ENCODE results near the gene CR1L. TPM values are rescaled to one million over a fixed set of nuclear protein-coding genes. Genes with fewer than 3 reads are reported as not detected.
"Not testable (repeated sequence)": the region's sequence is repeated elsewhere in the genome, so short reads cannot be mapped to it uniquely, and the experiment has no call there.

CR1L gene
- total RNA-seq, 1 donor from 2014 or later, result not detected

DNA sequence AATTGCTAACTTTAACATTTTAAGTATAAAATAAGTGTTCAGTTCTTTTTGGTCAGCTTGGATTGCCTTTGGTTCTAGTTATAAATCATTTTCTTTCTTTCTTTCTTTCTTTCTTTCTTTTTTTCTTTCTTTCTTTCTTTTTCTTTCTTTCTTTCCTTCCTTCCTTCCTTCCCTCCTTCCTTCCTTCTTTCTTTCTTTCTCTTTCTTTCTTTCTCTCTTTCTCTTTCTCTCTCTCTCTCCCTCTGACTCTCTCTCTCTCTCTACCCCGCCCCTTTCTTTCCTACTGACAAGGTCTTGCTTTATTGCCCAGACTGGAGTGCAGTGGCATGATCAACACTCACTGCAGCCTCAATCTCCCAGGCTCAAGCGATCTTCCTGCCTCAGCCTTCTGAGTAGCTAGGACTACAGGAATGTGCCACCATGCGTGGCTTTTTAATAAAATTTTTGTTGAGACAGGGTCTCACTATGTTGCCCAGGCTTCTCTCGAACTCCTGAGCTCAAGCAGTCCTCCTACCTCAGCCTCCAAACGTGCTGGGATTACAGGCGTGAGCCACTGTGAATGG, 38.0 kb downstream of the CR1L start:
- DNase-seq (ENCODE audit: low read depth), result not testable (repeated sequence)

DNA sequence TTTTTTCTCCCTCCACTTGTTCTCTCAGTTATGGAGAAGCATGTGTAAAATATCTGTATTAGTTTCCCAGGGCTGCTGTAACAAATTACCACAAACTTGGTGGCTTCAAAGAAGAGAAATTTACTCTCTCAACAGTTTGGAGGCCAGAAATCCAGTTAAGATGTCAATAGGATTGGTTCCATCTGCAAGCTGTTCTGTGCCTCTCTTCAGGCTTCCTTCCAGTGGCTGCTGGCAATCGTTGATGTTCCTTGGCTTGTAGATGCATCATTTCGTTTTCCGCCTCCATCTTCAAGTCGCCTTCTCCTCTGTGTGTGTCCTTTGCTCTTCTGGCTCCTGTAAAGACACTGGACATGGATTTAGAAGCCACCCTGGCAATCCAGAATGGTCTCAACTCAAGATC, 45.6 kb downstream of the CR1L start:
- DNase-seq (ENCODE audit: low read depth), result not testable (repeated sequence)

DNA sequence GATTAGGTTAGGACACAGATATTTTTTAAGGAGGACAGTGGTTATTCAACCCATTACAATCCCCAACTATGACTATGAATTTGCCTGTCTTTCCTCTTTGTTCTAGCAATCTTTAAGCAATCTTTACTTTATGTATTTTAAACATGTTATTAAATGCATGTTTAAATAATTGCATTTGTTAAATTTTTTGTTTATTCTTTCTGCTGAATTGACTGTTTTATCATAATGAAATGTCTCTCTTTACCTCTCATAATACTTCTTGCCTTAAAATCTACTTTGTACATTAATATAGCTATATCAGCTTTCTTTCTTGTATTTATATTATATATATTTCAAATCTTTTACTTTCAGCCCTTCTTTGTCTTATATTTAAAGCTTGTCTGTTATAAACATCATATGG, 46.1 kb downstream of the CR1L start:
- DNase-seq (ENCODE audit: low read depth), result no peak

DNA sequence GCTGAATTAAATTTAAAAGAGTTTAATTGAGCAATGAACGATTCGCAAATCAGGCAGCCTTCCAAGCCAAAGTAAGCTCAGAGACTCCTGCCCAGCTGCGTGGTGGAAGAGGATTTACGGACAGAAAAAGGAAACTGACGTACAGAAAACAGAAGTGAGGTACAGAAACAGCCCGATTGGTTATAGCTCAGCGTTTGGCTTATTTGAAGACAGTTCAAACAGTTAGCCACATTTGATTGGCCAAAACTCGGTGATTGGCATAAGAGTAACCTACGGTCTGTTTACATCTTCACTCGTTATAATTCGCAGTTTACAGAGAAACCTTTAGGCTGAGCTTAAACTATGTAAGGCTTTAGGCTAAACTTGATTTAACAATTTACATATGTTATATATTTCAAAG, 46.9 kb downstream of the CR1L start:
- DNase-seq (ENCODE audit: low read depth), result no peak

DNA sequence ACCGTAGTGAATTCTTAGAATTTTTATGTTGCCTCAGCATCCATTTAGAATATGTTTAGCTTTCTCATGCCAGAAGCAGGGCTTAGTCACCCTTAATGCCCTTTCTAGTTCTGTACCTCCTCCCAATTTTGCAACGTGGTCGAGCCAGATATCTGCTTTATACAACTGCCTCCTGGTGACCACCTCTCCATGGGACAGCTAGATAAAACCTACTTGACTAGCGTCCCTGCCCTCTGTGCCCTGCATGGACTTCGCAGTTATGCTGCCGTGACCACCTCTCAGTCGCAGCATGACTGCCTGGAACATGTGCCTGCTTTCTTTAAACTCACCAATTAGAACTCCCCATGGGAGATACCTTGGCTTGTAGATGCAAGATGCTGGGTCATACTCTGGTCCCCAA, 47.4 kb downstream of the CR1L start:
- DNase-seq (ENCODE audit: low read depth), result not testable (repeated sequence)

DNA sequence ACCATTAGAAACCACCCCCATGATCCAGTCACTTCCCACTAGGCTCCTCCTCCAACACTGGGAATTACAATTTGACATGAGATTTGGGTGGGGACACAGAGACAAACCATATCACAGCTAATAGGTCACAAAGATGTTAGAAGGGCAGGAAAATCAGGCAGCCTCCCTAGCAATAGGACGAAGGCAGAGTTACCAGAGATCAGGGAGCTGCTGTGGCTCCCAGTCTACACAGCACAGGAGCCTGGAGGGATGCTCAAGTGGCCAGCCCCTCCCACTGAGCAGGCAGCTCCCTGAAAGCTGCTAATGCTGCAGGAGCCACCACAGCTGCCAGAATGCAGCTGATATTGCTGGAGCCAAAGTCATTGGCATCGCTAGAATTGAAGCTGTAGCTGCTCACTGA, 51.0 kb downstream of the CR1L start:
- no peak for DNase-seq (ENCODE audit: low read depth)

DNA sequence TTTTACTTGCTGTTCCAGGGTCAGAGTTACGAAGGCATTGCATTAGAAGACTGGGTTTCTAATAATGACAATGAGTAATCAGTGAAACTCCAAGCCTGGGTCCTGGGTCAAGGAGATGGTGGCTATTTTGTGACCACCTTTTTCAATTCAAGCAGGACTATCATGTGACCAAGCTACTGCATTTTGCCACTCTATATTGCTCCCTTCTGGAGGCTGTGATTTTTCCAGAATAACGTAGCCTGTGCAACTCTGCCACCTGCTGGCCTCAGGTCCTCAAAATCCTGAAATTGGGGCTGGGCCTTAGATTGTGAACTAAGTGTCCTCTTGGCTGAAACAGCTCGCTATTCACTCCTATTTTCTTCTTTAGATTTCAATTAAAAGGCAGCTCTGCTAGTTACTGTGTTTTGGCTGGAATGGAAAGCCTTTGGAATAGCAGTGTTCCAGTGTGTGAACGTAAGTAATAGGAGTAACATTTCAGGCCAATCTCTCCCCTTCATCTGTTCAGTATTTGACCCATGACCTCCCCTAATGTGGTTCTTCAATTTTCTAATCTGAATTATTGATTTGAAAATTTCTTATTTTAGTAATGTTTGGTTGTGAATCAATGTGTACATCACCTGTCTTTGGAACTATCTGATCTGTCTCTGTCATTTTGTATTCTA, 54.0 kb downstream of the CR1L start:
- peak; percentile 56 for DNase-seq (ENCODE audit: low read depth)

DNA sequence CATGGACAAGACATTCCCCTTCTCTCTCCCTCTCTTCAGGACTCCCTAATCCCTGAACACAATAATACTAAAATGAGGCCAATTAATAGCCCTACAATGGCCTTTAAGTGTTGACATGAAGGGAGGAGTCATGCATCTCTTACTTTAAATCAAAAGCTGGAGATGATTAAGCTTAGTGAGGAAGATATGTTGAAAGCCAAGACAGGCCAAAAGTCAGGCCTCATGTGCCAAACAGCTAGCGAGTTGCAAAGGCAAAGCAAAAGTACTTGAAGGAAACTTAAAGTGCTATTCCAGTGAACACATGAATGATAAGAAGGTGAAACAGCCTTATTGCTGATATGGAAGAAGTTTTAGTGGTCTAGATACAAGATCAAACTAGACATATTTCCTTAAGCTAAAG, 57.4 kb downstream of the CR1L start:
- no peak for DNase-seq (ENCODE audit: low read depth)

DNA sequence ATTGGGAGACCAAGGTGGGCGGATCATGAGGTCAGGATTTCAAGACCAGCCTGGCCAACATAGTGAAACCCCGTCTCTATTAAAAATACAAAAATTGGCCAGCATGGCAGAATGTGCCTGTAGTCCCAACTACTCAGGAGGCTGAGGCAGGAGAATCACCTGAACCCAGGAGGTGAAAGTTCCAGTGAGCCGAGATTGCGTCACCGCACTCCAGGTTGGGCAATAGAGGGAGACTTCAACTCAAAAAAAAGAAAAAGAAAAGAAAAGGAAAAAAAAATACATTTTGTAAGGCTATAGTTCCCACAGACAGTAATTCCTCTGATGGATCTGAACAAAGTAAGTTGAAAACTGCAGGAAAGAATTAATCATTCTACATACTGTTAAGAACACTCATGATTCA, 58.8 kb downstream of the CR1L start:
- DNase-seq (ENCODE audit: low read depth), result no peak

DNA sequence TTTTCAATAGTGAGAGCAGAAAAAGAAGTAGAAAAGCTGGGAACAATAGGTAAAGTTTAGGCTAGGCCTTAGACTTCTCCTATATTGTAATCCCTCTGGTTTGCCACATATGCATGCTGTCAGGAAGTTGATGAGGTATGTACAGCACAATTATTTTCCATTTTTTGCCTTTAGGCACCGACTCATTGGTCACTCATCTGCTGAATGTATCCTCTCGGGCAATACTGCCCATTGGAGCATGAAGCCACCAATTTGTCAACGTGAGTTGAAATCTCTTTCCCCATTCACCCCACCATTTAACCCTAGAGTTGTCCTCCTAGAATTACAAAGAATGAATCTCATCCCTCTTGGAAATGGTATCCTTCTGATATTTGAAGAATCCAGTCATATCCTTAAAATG, 63.1 kb downstream of the CR1L start:
- DNase-seq (ENCODE audit: low read depth), result peak; percentile 52

DNA sequence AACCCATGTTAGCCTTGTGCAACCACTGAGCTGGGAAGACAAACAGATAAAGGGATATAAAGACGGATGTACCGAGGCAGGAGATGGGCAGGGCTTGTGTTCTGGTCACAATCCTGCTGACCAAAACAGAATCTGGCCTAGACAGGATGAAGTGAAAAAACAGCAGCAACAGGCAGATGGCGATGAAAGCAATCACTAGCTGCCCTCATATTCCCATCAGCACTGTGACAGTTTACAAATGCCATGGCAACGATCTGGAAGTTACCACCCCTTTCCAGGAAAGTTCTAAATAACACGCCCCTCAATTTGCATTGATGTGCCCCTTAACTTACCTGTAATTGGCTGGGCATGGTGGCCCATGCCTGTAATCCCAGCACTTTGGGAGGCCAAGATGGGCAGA, 66.4 kb downstream of the CR1L start:
- DNase-seq (ENCODE audit: low read depth), result peak; percentile 47

DNA sequence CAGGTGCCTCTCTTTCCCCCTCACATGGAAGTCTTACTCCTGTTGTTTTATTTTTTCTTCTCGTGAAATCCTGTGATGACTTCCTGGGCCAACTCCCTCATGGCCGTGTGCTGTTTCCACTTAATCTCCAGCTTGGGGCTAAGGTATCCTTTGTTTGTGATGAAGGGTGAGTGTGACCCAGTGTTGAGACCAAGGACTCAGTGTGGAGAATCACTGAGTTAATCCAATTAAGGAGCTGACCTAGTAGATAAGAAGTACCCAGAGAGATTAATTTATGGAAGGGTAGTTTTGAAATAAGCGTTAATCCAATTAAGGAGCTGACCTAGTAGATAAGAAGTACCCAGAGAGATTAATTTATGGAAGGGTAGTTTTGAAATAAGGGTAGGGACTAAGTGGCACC, 67.8 kb downstream of the CR1L start:
- not testable (repeated sequence) for DNase-seq (ENCODE audit: low read depth)

DNA sequence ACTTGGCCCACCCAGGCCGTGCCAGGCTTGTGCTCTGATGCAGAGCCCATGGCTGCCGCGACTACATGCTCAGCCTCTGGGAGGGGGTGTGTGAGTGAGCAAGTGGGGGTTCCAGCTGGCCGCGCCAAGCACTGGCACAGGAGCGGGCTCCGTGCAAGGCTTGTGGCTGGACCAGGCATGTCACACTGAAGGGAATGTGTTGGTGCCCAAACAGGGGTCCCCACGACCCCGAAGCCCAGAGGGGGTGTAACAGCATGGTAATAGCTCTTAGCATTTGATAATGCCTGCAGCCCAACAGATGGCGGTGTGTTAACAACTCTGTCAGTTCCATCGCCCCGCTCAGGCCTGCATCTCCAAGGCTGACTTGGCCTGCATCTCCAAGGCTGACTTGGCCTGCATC, 68.6 kb downstream of the CR1L start:
- no peak for DNase-seq (ENCODE audit: low read depth)

DNA sequence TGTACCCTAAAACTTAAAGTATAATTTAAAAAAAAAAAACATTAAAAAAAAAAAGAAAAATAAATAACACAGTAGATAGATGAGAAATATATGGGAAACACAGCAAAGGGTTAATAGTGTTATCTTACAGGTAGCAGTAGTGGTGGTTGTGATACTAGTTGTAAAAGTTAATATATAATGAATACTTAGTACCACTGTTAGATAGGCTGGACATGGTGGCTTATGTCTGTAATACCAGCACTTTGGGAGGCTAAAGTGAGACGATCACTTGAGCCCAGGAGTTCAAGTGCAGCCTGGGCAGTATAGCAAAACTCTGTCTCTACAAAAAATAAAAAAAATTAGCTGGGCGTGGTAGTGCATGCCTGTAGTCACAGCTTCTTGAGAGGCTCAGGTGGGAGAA, 74.3 kb downstream of the CR1L start:
- DNase-seq (ENCODE audit: low read depth), result no peak

DNA sequence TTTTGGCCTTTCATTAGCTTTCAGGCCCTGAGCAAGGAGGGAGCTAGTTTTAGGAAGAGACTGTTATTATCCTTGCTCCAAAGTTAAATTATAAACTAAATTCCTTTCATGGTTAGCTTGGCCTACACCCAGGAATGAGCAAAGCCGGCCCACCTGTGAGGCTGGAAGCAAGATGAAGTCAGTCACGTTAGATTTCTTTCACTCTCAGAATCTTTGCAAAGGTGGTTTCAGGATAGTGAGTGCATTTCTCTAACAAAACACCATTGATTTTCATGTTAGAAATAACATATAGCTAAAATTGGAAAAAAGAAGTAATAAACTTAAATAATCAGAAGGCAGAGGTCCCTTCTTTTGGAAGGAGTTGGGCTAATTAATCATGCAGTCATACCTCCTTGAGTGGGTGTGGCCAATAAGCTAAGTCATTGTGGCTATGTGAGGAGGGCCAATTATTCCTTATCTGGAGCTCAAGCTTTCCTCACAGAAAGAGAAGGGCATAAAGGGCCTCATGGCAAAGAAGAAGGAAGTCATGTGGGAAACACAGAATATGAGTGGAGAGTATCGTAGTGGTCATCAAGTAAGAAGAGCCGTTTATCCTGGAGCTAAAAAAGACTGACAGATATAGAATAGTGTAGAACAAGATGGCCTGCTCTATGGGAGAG, 83.4 kb downstream of the CR1L start:
- not testable (repeated sequence) for DNase-seq (ENCODE audit: low read depth)

DNA sequence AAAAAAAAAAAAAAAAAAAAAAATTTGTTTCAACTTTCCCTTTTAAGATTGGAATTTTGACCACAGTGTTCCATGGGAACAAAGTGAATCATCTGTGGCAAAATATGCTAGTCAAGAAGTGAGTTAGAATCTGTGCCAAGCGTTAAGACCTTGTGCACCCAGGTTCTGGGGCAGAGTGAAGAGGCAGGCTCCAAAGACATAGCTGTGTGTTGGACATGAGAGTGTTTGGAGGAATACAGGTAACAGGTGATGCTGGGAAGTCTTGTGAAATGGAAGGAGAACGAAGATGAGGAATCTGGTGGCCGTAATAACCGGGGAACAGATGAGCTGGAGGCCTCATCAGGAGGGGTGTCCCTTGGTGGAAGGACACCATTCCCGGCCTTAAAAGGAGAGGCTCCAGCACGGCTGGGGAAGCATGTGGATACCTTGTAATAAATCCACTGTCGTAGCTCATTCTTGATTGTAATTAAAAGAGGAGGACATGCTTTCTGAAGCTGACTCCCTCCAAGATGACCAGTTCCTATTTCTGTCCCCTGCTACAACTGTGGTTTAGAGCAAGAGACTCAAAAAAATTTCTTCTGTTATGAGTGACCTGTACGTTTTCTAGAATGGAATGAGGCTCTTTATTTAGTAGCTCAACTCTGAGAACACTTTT, 92.7 kb downstream of the CR1L start:
- not testable (repeated sequence) for DNase-seq (ENCODE audit: low read depth)

DNA sequence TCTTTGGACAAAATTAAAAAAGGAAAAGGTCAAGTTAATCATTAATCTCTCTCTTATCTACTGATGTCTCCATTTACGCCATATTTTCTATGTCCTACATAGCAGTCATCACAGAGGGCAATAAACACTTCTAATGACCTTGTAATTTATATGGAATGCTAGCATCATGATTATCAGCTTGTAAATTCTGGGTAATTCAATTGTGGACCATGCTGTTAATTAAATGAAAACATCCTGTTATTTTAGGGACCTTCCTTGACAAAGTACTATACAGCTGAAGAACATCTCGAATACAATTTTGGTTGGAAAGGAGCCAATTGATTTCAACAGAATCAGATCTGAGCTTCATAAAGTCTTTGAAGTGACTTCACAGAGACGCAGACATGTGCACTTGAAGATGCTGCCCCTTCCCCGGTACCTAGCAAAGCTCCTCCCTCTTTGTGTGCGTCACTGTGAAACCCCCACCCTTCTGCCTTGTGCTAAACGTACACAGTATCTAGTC, 93.3 kb downstream of the CR1L start:
- DNase-seq (ENCODE audit: low read depth), result not testable (repeated sequence)

DNA sequence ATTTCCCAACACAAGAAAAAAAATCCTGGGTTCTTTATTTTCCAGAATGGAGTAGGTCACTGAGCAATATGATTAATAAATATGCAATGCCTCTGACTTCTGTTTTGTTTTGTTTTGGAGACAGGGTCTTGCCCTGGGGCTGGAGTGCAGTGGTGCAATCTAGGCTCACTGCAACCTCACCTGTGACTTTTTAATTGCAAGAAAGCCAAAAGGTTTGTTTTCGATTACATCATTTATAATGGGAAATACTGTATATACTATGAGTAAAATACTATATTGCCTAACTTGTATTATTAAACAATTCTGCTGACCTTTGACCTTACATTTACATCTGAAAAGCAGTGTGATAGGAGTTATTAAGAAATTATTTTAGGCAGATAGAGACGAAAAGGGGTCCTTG, 95.3 kb downstream of the CR1L start:
- DNase-seq (ENCODE audit: low read depth), result peak; percentile 22

DNA sequence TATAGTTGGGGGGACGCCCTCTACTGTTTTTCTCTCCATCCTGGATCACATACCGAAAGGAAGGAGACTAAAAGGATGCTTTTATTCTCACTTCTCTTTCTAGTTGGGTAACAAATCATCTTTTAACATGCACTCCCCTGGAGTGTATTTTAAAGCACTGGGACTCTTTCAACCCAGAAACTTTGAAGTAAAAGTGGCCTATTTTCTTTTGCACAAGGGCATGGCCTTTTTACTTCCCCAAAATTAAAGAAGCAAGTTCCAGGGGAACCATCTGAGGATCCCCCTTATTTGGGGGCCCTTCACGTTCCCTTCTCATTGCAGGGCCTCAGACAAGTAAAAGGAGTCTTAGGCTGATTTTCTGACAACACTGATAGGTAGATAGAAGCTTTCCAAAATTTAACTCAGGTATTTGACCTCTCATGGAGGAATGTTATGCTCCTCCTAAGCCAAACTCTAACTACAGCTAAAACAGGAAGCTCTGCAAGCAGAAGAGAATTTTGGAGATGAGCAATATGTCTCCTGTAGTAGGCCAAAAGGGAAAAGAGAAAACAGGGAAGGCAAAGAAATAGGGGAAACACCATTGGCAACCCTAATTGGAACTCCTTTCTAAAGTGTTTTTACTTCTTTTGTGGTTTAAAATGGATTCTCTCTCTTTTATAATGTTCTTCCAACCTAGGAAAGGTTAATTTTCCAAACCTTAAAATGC, 98.1 kb downstream of the CR1L start:
- DNase-seq (ENCODE audit: low read depth), result no peak

DNA sequence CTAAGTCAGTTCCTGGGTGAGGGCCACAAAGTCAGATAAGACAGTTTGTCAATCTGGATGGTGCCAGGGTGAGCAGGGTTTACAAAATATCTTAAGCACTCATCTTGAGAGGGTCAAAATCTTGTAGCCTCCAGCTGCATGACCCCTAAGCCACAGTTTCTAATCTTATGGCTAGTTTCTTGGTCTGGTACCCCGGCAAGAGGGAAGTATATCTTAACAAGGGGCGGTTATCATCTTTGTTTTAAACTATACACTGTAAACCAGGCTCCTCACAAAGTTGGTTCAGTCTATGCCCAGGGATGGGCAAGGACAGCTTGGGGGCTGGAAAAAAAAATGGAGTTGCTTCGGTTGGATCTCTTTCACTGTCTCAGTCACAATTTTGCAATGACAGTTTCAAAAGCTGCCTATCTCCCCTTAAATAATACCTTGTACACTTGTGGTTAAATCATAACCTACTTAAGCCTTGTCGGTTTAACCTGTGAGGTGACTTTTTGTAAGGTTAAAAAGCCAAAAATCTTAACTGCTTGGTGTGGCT, 99.1 kb downstream of the CR1L start:
- DNase-seq (ENCODE audit: low read depth), result no peak

DNA sequence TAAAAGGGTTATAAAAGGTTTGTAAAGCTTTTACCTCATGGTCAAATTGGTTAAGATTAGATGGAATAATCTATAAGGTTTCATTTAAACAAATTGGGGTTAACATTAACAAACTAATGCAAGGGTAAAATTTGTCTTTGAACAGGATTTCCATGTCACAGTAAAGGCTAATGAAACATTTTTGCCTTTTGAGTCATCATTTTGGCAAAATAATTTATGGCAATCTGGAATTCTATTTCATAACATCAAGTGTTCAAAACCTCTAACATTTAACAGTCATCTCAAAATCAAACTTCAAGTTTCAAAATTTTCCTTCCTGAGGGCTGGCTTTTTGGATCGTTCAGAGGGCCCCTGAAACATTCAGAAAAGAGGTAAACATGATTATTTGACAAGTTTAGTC, 100.4 kb downstream of the CR1L start:
- DNase-seq (ENCODE audit: low read depth), result no peak

Data from renal cortical epithelial cell (primary cell).